ENCODE measurements around the gene C16orf89. TPM values are rescaled to one million over a fixed set of nuclear protein-coding genes. Genes with fewer than 3 reads are reported as not detected.

C16orf89 gene
- total and polyA plus RNA-seq, 2 experiments from 2014 or later, result 2.8 to 4.4 TPM

DNA sequence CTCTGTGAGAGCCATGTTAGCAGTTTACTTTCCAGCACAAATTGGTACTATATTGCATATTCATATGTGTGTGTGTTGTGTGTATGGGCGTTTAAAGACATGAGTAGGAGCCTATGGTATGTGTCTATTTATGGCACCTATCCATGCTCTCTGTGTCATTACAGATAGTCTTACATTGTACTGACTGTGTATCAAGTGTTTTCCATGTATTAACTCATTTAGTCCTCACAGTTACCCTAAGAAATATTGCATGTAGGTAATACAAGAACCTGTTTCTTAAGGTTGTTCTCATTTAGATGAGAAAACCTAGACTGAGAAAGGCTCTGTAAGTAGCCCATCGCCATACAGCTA, 7.5 kb upstream of the C16orf89 start:
- Mint-ChIP-seq H3K27ac (no peak overlapping the region), H3K4me3 (peak overlapping the region; percentile 96), H3K36me3 (ENCODE audit: low read depth) (peaks cover 35% of the 10 kb centered on the region), H3K9me3 (0 out of 3 replicates have a peak, but pooled peaks cover 3% of the 10 kb centered on the region), H3K27me3 (ENCODE audit: insufficient read depth, low read depth, poor library complexity) (peaks cover 21% of the 10 kb centered on the region), H3K4me1 (peaks cover 11% of the 10 kb centered on the region; the same call in 1 of the 3 replicates)
- Histone ChIP-seq H2AFZ (no peak overlapping the region), H3K4me1 (ENCODE audit: insufficient read depth) (peaks cover 7% of the 10 kb centered on the region), H3K4me2 (no peak overlapping the region), H3K36me3 (ENCODE audit: insufficient read depth) (no peaks in the 10 kb centered on the region; the same call in 1 of the 2 replicates), H3K27ac (ENCODE audit: low read depth) (no peak overlapping the region), H3K79me2 (replicated peaks; ENCODE audit: insufficient read depth) (peaks cover 35% of the 10 kb centered on the region), H4K20me1 (replicated peaks; ENCODE audit: insufficient read depth) (no peaks in the 10 kb centered on the region; the same call in 1 of the 2 replicates), H3K27me3 (ENCODE audit: insufficient read depth) (no peaks in the 10 kb centered on the region), H3K9me2 (ENCODE audit: insufficient read depth) (no peaks in the 10 kb centered on the region), H3F3A (replicated peaks; ENCODE audit: low read depth) (no peaks in the 10 kb centered on the region; the same call in 1 of the 2 replicates), H3K4me3 (no peak overlapping the region)
- ATAC-seq (no peak), DNase-seq (ENCODE audit: low spot score) (no peak)
- TF ChIP-seq EZH2 (IDR thresholded peaks at IDR 0.05; ENCODE audit: low read depth, unreplicated experiment) (no peak), JUNB (IDR thresholded peaks at IDR 0.05; ENCODE audit: unreplicated experiment) (no peak), ZNF331 (CRISPR knock-in tag; IDR thresholded peaks at IDR 0.05; ENCODE audit: low read depth) (no peak), NANOG (IDR thresholded peaks at IDR 0.05; ENCODE audit: borderline replicate concordance) (no peak), EZH2phosphoT487 (IDR thresholded peaks at IDR 0.05; ENCODE audit: unreplicated experiment) (no peak), CREB1 (CRISPR knock-in tag; IDR thresholded peaks at IDR 0.05; ENCODE audit: low read depth) (no peak), CTCF (conservative IDR thresholded peaks at IDR 0.05; ENCODE audit: low read depth in 2 of 2) (no peak), POLR2AphosphoS5 (IDR thresholded peaks at IDR 0.05; ENCODE audit: low read depth) (no peak), ZNF114 (CRISPR knock-in tag; IDR thresholded peaks at IDR 0.05) (no peak), STAT1 (IDR thresholded peaks at IDR 0.05; ENCODE audit: unreplicated experiment) (no peak), ETS1 (IDR thresholded peaks at IDR 0.05) (no peak)
- TF ChIP-seq, protein P1, sequence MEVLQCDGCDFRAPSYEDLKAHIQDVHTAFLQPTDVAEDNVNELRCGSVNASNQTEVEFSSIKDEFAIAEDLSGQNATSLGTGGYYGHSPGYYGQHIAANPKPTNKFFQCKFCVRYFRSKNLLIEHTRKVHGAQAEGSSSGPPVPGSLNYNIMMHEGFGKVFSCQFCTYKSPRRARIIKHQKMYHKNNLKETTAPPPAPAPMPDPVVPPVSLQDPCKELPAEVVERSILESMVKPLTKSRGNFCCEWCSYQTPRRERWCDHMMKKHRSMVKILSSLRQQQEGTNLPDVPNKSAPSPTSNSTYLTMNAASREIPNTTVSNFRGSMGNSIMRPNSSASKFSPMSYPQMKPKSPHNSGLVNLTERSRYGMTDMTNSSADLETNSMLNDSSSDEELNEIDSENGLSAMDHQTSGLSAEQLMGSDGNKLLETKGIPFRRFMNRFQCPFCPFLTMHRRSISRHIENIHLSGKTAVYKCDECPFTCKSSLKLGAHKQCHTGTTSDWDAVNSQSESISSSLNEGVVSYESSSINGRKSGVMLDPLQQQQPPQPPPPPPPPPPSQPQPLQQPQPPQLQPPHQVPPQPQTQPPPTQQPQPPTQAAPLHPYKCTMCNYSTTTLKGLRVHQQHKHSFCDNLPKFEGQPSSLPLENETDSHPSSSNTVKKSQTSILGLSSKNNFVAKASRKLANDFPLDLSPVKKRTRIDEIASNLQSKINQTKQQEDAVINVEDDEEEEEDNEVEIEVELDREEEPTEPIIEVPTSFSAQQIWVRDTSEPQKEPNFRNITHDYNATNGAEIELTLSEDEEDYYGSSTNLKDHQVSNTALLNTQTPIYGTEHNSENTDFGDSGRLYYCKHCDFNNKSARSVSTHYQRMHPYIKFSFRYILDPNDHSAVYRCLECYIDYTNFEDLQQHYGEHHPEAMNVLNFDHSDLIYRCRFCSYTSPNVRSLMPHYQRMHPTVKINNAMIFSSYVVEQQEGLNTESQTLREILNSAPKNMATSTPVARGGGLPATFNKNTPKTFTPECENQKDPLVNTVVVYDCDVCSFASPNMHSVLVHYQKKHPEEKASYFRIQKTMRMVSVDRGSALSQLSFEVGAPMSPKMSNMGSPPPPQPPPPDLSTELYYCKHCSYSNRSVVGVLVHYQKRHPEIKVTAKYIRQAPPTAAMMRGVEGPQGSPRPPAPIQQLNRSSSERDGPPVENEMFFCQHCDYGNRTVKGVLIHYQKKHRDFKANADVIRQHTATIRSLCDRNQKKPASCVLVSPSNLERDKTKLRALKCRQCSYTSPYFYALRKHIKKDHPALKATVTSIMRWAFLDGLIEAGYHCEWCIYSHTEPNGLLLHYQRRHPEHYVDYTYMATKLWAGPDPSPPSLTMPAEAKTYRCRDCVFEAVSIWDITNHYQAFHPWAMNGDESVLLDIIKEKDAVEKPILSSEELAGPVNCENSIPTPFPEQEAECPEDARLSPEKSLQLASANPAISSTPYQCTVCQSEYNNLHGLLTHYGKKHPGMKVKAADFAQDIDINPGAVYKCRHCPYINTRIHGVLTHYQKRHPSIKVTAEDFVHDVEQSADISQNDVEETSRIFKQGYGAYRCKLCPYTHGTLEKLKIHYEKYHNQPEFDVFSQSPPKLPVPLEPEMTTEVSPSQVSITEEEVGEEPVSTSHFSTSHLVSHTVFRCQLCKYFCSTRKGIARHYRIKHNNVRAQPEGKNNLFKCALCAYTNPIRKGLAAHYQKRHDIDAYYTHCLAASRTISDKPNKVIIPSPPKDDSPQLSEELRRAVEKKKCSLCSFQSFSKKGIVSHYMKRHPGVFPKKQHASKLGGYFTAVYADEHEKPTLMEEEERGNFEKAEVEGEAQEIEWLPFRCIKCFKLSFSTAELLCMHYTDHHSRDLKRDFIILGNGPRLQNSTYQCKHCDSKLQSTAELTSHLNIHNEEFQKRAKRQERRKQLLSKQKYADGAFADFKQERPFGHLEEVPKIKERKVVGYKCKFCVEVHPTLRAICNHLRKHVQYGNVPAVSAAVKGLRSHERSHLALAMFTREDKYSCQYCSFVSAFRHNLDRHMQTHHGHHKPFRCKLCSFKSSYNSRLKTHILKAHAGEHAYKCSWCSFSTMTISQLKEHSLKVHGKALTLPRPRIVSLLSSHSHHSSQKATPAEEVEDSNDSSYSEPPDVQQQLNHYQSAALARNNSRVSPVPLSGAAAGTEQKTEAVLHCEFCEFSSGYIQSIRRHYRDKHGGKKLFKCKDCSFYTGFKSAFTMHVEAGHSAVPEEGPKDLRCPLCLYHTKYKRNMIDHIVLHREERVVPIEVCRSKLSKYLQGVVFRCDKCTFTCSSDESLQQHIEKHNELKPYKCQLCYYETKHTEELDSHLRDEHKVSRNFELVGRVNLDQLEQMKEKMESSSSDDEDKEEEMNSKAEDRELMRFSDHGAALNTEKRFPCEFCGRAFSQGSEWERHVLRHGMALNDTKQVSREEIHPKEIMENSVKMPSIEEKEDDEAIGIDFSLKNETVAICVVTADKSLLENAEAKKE (CRISPR knock-in tag; IDR thresholded peaks at IDR 0.05), result no peak
- TF ChIP-seq, protein P2, sequence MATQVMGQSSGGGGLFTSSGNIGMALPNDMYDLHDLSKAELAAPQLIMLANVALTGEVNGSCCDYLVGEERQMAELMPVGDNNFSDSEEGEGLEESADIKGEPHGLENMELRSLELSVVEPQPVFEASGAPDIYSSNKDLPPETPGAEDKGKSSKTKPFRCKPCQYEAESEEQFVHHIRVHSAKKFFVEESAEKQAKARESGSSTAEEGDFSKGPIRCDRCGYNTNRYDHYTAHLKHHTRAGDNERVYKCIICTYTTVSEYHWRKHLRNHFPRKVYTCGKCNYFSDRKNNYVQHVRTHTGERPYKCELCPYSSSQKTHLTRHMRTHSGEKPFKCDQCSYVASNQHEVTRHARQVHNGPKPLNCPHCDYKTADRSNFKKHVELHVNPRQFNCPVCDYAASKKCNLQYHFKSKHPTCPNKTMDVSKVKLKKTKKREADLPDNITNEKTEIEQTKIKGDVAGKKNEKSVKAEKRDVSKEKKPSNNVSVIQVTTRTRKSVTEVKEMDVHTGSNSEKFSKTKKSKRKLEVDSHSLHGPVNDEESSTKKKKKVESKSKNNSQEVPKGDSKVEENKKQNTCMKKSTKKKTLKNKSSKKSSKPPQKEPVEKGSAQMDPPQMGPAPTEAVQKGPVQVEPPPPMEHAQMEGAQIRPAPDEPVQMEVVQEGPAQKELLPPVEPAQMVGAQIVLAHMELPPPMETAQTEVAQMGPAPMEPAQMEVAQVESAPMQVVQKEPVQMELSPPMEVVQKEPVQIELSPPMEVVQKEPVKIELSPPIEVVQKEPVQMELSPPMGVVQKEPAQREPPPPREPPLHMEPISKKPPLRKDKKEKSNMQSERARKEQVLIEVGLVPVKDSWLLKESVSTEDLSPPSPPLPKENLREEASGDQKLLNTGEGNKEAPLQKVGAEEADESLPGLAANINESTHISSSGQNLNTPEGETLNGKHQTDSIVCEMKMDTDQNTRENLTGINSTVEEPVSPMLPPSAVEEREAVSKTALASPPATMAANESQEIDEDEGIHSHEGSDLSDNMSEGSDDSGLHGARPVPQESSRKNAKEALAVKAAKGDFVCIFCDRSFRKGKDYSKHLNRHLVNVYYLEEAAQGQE (IDR thresholded peaks at IDR 0.05; ENCODE audit: unreplicated experiment), result no peak
